NT2/D1 (cell line): ENCODE measurements around the gene ORMDL3.

Experiments used
- DNase-seq: peaks from one replicate; pipeline ENCODE4 v3.0.0-alpha.2; 2011; ENCODE audit warnings: low read depth, low spot score
- H3K27me3 ChIP-seq: 2 replicates; pipeline ENCODE4 v1.6.0; 2011; ENCODE audit warnings: mild to moderate bottlenecking; ENCODE audit not compliant: insufficient read length, insufficient read depth
- H3K36me3 ChIP-seq: 2 replicates; pipeline ENCODE4 v1.6.1; 2011; ENCODE audit warnings: mild to moderate bottlenecking, low read length, mixed read lengths; ENCODE audit not compliant: insufficient read depth, insufficient read length
- H3K4me1 ChIP-seq: 2 replicates; pipeline ENCODE4 v1.5.1; 2011; ENCODE audit not compliant: insufficient read depth, insufficient read length
- H3K4me3 ChIP-seq: 2 replicates; pipeline ENCODE4 v1.5.1; 2011; ENCODE audit warnings: low read depth; ENCODE audit not compliant: insufficient read length
- H3K9ac ChIP-seq: 2 replicates; pipeline ENCODE4 v1.6.0; 2011; ENCODE audit warnings: low read depth; ENCODE audit not compliant: insufficient read length
- H3K9me3 ChIP-seq: 2 replicates; pipeline ENCODE4 v1.5.1; 2011; ENCODE audit warnings: mild to moderate bottlenecking, low read length; ENCODE audit not compliant: insufficient read depth
- SUZ12 ChIP-seq: IDR thresholded peaks from 2 replicates; pipeline ENCODE4 v1.6.1; 2011; ENCODE audit not compliant: insufficient read length, insufficient read depth; ENCODE audit errors: extremely low read depth
- YY1 ChIP-seq: IDR thresholded peaks from 2 replicates; pipeline ENCODE4 v1.6.1; 2011; ENCODE audit not compliant: insufficient read length, insufficient read depth
- ZNF274 ChIP-seq: IDR thresholded peaks from 2 replicates; pipeline ENCODE4 v1.6.1; 2011; ENCODE audit warnings: mild to moderate bottlenecking, low read depth, low read length

Gene ORMDL3

DNA sequence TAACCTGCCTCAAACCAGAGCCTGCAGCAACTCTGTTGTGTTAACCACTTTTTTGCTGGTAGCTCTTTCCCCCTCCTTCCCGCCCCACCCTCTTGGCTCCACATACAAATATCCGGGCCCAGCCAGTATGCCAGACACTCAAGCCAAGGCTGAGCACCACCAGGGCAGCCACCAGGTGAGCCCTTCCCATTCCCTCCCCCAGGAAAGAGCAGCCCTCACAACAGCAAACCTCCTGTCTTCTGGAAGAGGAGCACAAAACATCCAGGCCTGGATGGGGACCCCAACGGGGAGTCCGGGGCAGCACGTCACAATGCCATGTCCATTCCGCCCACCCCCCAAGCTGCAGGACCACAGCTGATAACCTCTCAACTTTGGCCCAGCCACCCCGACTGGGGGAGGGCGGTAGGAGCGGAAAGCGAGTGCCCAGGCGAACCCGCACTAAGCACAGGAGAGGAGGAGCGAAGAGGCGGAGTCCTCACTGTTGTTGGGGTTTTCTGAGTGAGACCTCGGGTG, 757 bp downstream of the ORMDL3 start:
- Histone ChIP-seq H3K27me3 (no peaks in the 10 kb centered on the region), H3K9ac (peak overlapping the region; percentile 88), H3K4me1 (peaks cover 27% of the 10 kb centered on the region), H3K9me3 (no peaks in the 10 kb centered on the region), H3K4me3 (peak overlapping the region; percentile 87), H3K36me3 (peaks cover 37% of the 10 kb centered on the region)
- TF ChIP-seq SUZ12, result no peak
- TF ChIP-seq YY1, result no peak
- TF ChIP-seq ZNF274, result no peak
- no peak for DNase-seq

GRCh38 chr17:39926135-39926587, 1.2 kb downstream of the ORMDL3 start:
- H3K27me3 ChIP-seq, result no peaks in the 10 kb centered on the region
- TF ChIP-seq YY1 (no peak), SUZ12 (no peak), ZNF274 (no peak)
- H3K9ac ChIP-seq, result peak overlapping the region; percentile 88
- H3K4me1 ChIP-seq, result peaks cover 27% of the 10 kb centered on the region
- H3K9me3 ChIP-seq, result no peaks in the 10 kb centered on the region
- peaks cover 41% of the 10 kb centered on the region for H3K36me3 ChIP-seq
- no peak for DNase-seq
- peak overlapping the region; percentile 87 for H3K4me3 ChIP-seq

DNA sequence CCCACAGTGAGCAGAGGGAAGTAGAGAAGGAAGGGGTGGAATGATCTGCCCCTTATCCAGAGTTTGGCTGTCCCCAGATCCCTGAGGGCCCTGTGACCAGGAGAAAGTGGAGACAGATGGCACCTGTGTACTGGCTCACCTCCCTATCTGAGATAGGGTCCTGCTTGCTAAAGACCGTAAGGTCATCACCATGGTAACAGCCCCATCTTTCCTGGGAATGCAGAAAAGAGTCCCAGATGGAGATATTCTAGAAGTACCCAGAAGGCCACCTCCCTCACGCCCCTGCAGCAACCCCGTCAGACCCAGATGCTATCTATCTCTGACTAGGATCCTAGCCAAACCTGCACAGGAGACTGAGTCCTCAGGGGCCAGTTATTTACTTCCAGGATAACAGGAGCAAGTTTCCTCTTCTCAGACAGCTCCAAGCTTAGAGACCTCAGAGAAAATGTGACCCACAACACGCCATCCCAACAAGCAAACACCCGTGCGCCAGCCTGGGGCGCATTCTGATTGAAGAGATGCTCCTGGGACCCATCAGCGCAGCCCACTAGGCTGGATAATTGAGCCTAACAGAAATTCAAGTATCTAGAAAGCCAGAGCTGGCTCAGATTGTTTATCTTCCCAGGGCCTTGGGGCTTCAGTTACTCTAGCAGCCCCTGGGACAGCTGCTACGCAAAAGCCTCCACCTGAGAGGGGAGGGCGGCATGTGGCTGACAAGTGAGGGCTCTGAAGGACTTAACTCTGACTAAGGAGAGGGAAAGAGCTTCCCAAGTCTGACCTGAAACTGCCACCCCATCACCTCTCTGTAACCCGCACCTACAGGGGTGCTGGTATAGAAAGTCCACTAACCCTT, 1.9 kb downstream of the ORMDL3 start:
- H3K4me1 ChIP-seq, result peaks cover 27% of the 10 kb centered on the region
- TF ChIP-seq YY1 (no peak), ZNF274 (no peak), SUZ12 (no peak)
- H3K27me3 ChIP-seq, result no peaks in the 10 kb centered on the region
- no peaks in the 10 kb centered on the region for H3K9me3 ChIP-seq
- H3K36me3 ChIP-seq, result peaks cover 44% of the 10 kb centered on the region
- no peak for DNase-seq
- H3K4me3 ChIP-seq, result no peak overlapping the region
- H3K9ac ChIP-seq, result no peak overlapping the region

DNA sequence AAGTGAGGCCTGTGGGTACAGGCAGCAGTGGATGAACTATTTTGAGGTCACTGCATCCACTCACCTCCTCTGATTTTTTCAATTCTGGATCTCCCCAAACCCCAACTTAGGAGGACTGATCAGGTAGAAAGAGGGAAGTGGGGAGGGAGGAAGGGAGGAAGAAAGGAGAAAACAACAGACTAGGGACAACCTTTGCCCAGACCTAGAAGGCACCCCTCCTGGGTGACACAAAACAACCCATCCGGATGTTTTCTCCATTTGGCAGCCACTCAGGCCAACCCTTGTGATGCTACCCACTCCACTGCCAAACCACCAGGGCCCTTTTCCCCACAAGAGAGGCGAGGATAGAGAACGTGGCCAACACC, 2.7 kb downstream of the ORMDL3 start:
- TF ChIP-seq ZNF274, result no peak
- TF ChIP-seq YY1, result no peak
- TF ChIP-seq SUZ12, result no peak

GRCh38 chr17:39923836-39924690, 3.3 kb downstream of the ORMDL3 start:
- Histone ChIP-seq H3K36me3 (peaks cover 56% of the 10 kb centered on the region), H3K9me3 (no peaks in the 10 kb centered on the region), H3K4me3 (no peak overlapping the region), H3K9ac (no peak overlapping the region), H3K4me1 (peaks cover 27% of the 10 kb centered on the region), H3K27me3 (no peaks in the 10 kb centered on the region)
- no peak for TF ChIP-seq SUZ12
- no peak for TF ChIP-seq YY1
- no peak for TF ChIP-seq ZNF274
- DNase-seq, result no peak

More for the DNA sequence above, 2.7 kb downstream of the ORMDL3 start:
- Histone ChIP-seq H3K4me3 (no peak overlapping the region), H3K27me3 (no peaks in the 10 kb centered on the region), H3K9ac (no peak overlapping the region), H3K4me1 (peaks cover 27% of the 10 kb centered on the region), H3K9me3 (no peaks in the 10 kb centered on the region), H3K36me3 (peaks cover 52% of the 10 kb centered on the region)
- DNase-seq, result no peak

DNA sequence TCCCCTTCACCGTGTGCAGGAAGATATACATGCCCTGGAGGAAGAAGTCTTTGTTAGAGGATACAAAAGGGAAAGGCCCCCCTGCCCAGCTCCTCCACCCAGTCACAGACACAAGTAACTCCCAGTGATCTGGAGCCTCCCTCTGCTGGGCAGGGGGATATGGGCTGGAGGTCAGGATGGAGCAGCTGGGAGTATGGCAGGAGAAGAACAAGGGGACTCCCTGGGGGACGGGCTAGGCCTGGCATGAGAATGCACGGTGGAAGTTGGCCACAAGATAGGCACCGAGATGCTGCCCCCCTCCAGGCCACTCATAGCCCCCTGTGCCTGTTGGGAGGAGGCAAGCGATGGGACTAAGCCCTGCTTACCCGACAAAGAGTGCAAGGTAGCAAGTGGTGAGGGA, 4.2 kb downstream of the ORMDL3 start:
- H3K27me3 ChIP-seq, result no peaks in the 10 kb centered on the region
- TF ChIP-seq ZNF274 (no peak), YY1 (no peak), SUZ12 (no peak)
- DNase-seq, result no peak
- H3K36me3 ChIP-seq, result peaks cover 60% of the 10 kb centered on the region
- no peak overlapping the region for H3K9ac ChIP-seq
- no peaks in the 10 kb centered on the region for H3K9me3 ChIP-seq
- H3K4me1 ChIP-seq, result peaks cover 25% of the 10 kb centered on the region
- no peak overlapping the region for H3K4me3 ChIP-seq
